Progenitor cell of endocrine pancreas (in vitro differentiated cells): ENCODE measurements around the gene CACNA2D2. TPM values are rescaled to one million over a fixed set of nuclear protein-coding genes. Genes with fewer than 3 reads are reported as not detected.

Experiments
- DNase-seq: peaks from one replicate; pipeline ENCODE4 v3.0.0; 2021; ENCODE audit warnings: low spot score; ENCODE audit not compliant: unreplicated experiment
- H3K27ac Mint-ChIP-seq: 2 replicates; pipeline ENCODE4 v1.8.0; 2021; ENCODE audit warnings: mild to moderate bottlenecking, moderate library complexity, mixed read lengths
- H3K27me3 Mint-ChIP-seq: 2 replicates; pipeline ENCODE4 v1.8.0; 2021; ENCODE audit warnings: mixed read lengths
- H3K36me3 Mint-ChIP-seq: 2 replicates; pipeline ENCODE4 v1.8.0; 2022; ENCODE audit warnings: mixed read lengths; ENCODE audit not compliant: insufficient read depth
- H3K4me1 Mint-ChIP-seq: 2 replicates; pipeline ENCODE4 v1.8.0; 2021; ENCODE audit warnings: low read depth, mixed read lengths
- H3K4me3 Mint-ChIP-seq: 2 replicates; pipeline ENCODE4 v1.8.0; 2021; ENCODE audit warnings: low read depth, mild to moderate bottlenecking, moderate library complexity, mixed read lengths
- H3K9me3 Mint-ChIP-seq: 2 replicates; pipeline ENCODE4 v1.8.0; 2021; ENCODE audit warnings: low read depth, mixed read lengths
- total RNA-seq: library from RNA; stranded (reverse); gene quantifications from 2 replicates; pipeline ENCODE4 v1.2.1, GENCODE V29; 2021
- TF ChIP-seq, protein P1 (sequence below): fragments of 200-600 bp; sonication (generic); IDR thresholded peaks from one replicate; pipeline ENCODE4 v1.5.0; 2021; ENCODE audit warnings: antibody characterized with exemption, mild to moderate bottlenecking; ENCODE audit not compliant: unreplicated experiment

CACNA2D2 gene
- total RNA-seq, 1 donor from 2014 or later, result 6.9 TPM

DNA sequence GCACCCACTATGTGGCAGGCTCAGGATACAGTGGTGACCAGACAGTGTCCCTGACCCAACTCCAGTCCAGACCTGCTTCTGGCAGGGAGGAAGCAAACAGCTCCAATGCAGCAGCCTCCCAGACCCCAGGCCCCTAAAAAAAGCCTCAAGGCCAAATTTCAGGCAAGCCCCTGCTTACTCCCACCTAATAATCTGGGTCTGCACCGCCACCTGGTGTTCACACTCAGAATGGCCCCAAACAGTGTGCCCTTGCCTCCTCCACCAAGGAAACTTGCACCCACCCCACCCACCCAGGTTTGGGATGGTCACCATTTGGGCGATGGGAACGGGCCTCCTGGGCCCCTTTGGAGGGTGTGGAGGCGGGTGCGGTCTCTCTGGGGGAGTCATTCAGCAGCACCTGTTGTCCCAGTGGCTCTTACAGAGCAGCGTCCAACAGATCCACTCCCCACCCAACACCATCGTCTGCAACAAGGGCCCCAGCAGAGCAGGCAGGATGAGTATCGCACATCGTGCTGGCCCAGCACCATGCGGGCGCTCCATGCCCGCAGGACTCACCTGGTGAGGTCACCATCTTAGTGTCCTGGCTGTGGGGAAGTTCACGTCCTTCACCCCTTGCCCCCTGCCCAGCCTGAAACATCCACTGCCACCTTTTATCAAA, 46.8 kb upstream of the CACNA2D2 start:
- peak overlapping the region; percentile 64 for H3K27ac Mint-ChIP-seq
- TF ChIP-seq, protein P1, sequence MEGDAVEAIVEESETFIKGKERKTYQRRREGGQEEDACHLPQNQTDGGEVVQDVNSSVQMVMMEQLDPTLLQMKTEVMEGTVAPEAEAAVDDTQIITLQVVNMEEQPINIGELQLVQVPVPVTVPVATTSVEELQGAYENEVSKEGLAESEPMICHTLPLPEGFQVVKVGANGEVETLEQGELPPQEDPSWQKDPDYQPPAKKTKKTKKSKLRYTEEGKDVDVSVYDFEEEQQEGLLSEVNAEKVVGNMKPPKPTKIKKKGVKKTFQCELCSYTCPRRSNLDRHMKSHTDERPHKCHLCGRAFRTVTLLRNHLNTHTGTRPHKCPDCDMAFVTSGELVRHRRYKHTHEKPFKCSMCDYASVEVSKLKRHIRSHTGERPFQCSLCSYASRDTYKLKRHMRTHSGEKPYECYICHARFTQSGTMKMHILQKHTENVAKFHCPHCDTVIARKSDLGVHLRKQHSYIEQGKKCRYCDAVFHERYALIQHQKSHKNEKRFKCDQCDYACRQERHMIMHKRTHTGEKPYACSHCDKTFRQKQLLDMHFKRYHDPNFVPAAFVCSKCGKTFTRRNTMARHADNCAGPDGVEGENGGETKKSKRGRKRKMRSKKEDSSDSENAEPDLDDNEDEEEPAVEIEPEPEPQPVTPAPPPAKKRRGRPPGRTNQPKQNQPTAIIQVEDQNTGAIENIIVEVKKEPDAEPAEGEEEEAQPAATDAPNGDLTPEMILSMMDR, result peak; percentile 91
- peak; percentile 68 for DNase-seq
- peaks cover 15% of the 10 kb centered on the region for H3K27me3 Mint-ChIP-seq
- H3K4me1 Mint-ChIP-seq, result no peaks in the 10 kb centered on the region
- H3K4me3 Mint-ChIP-seq, result no peak overlapping the region
- H3K36me3 Mint-ChIP-seq, result no peaks in the 10 kb centered on the region
- no peaks in the 10 kb centered on the region for H3K9me3 Mint-ChIP-seq

DNA sequence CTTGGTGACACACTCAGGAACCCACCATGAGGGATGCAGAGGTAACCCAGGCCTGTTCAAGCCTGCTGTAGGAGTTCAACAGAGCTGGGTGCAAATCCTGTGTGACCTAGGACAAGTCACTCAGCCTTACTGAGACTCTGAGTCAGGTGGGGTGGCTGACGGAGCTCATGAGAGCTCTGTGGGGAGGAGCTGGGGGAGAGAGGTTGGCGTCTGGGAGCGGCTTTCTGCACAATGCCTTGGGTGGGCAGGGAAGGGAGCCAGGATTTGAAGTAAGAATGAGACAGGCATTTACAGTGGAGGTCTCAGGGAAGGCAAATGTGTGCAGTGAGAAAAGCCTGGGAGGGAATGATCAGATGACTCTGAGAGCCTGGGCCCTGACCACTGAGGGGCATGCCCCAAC, 45.8 kb upstream of the CACNA2D2 start:
- H3K4me1 Mint-ChIP-seq, result no peaks in the 10 kb centered on the region
- H3K4me3 Mint-ChIP-seq, result no peak overlapping the region
- H3K9me3 Mint-ChIP-seq, result no peaks in the 10 kb centered on the region
- no peak for DNase-seq
- H3K27me3 Mint-ChIP-seq, result peaks cover 11% of the 10 kb centered on the region
- TF ChIP-seq, protein P1, result no peak
- H3K27ac Mint-ChIP-seq, result no peak overlapping the region
- no peaks in the 10 kb centered on the region for H3K36me3 Mint-ChIP-seq

DNA sequence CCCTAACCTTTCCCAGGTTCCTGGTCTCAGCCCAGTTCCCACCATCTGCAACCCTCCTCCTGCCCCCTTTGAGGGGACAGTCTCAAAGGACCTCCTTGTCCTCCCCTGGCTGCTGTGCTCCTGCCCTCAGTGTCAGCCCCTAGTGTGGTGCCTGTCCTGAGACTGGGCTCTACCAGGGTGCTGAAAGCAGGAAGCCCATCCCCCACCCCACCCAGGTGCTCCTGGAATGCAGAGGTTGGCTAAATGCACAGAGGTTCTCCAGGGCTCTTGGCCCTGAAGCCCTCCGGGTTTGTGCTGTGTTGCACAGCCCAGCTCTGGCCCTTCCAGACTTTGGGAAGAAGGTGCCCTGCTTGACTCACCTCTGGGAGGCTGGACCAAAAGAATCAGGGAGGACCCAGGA, 42.3 kb upstream of the CACNA2D2 start:
- Mint-ChIP-seq H3K27ac (no peak overlapping the region), H3K36me3 (no peaks in the 10 kb centered on the region), H3K4me1 (no peaks in the 10 kb centered on the region), H3K27me3 (peaks cover 6% of the 10 kb centered on the region), H3K4me3 (no peak overlapping the region), H3K9me3 (no peaks in the 10 kb centered on the region)
- no peak for DNase-seq
- TF ChIP-seq, protein P1, result no peak

DNA sequence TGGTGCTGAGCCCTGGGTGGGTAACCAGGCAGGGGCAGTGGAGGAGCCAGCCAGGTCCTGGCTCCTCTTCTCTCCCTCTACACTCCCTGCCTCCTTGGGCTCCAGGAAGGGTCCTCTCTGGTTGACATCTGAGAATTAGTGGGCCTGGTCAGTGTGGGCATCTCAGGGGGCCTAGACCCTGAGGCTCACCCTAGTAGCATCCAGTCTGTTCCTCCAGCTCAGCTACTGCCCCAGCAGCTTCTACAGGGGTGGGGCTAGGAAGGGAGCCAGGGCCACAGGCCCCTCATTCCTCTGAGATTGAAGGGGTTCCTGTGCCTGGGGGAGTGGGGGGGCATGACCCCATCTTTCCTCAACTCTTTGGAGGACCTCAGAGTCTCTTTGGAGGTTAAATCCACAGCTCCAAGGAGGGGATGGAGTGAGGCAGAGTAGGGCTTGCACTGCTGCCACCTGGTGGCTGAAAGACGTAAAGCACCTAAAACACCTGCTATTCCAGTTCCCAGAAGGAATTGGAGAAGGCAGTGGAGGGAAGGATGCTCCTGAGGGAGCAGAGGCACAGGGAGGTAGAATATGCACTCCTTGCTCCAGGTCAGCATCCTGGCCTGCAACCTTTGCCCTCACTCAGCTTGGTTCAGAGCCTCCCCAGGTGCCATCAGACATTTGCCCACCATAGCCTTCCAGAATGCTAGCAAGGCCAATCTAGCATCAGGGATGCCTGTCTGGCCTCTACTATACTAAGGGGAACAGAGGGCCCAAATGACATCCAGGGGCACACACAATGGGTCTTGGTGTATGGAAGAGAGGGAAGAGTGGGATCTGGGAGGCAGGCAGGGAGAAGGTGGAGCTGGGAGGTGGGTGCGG, 39.0 kb upstream of the CACNA2D2 start:
- Mint-ChIP-seq H3K4me1 (no peaks in the 10 kb centered on the region), H3K27me3 (peaks cover 25% of the 10 kb centered on the region), H3K9me3 (no peaks in the 10 kb centered on the region), H3K4me3 (no peak overlapping the region), H3K27ac (no peak overlapping the region), H3K36me3 (no peaks in the 10 kb centered on the region)
- TF ChIP-seq, protein P1, result peak; percentile 89
- peak; percentile 76 for DNase-seq

DNA sequence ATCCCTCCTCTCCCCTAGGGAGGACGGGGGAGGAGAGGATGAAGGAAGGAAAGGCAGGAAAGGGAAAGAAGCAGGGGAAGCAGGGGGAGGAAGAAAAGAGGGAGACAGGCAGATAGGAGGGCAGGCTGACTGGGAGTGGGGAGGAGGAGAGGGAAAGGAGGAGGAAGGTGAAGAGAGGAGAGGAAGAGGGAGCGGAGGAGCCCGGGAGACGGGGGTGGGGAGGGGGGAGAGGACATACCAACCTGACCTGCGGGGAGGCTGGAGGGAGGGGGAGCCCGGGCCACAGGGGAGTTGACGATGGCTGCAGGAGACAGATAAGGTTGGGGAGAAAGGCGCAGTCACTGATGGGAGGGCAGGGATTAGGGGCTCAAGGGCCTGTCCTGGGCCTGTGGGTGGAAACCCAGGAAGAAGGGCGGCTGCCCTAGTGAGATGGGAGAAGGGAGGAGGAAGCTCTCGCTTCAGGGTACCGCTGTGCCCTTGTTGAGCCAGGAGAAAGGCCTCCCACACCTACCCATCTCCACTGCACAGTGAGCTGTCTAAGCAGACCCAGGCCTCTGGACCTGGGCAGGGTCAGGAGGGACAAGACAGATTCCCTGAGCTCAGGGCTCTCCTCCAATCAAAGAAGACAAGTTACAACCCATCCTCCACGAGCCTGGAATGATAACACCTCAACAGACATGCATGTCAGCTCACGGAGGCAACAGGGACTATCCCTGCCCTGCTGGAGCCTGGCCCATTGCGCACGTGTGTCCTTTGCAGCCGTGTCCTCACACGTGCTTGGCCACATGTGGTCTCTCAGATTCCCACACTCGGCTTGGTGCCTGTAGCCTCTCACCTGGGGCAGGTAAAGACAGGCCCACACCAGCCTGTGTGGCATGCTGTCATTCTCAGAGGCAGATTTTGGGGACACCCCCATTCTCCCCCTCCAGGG, 36.2 kb upstream of the CACNA2D2 start:
- Mint-ChIP-seq H3K27ac (no peak overlapping the region), H3K9me3 (no peaks in the 10 kb centered on the region), H3K4me3 (no peak overlapping the region), H3K4me1 (no peaks in the 10 kb centered on the region), H3K36me3 (no peaks in the 10 kb centered on the region), H3K27me3 (peaks cover 52% of the 10 kb centered on the region)
- TF ChIP-seq, protein P1, result no peak
- DNase-seq, result no peak
